HCT116 (cell line): ENCODE results near the gene SORCS2. TPM values are rescaled to one million over a fixed set of nuclear protein-coding genes. Genes with fewer than 3 reads are reported as not detected.

Experiments
- ATAC-seq: fragments of 200-7000 bp; cut with Tn5 transposase; 2 replicates; pipeline ENCODE4 v1.9.1; 2020; ENCODE audit warnings: mild to moderate bottlenecking, moderate library complexity
- BruUV-seq: library from RNA; stranded (reverse); fragments of 400-500 nt; replicated peaks from 2 replicates; lab custom pipeline; 2021; lab: Mats Ljungman, UMichigan
- CTCF ChIA-PET: fragments of 300-600 bp; sonication (Branson Sonifier 250); formaldehyde crosslinking; loops from one replicate; lab custom pipeline; 2021; ENCODE audit warnings: antibody characterized with exemption; lab: Charles Lee
- POLR2A ChIA-PET: fragments of 300-600, 350-600 bp; sonication (Branson Sonifier 250); formaldehyde crosslinking; loops from one replicate; lab custom pipeline; 2021; ENCODE audit warnings: antibody characterized with exemption; lab: Charles Lee
- RAD21 ChIA-PET, 2 experiments: fragments of 300-600 bp; sonication (Branson Sonifier 250); formaldehyde crosslinking; loops; one replicate each; lab custom pipeline; 2023; ENCODE audit warnings: low total read pairs in 2 of 2; ENCODE audit not compliant: uncharacterized antibody in 2 of 2, unreplicated experiment in 2 of 2, low non-redundant PET in 1 of 2; lab: Charles Lee
- DNase-seq: peaks from one replicate; pipeline ENCODE4 v3.0.0-alpha.2; 2010; ENCODE audit warnings: low read depth, low spot score
- H2AFZ ChIP-seq: fragments of 200-600 bp; shearing (Covaris generic), sonication (generic); 2 replicates; pipeline ENCODE4 v1.6.1; 2017; ENCODE audit warnings: low read depth, mixed run types, mixed read lengths, antibody characterized with exemption, low read length; ENCODE audit not compliant: poor library complexity, severe bottlenecking
- H3K27ac ChIP-seq: 2 replicates; pipeline ENCODE4 v1.5.1; 2012; ENCODE audit warnings: low read depth, low read length
- H3K27me3 ChIP-seq: fragments of 200-600 bp; sonication (generic); 2 replicates; pipeline ENCODE4 v1.6.1; 2016; ENCODE audit warnings: mixed run types, low read length, mixed read lengths; ENCODE audit not compliant: insufficient read depth
- H3K36me3 ChIP-seq, 2 experiments: fragments of 200-500 bp in 1 of 2; fragments of 200-600 bp in 1 of 2; sonication (Bioruptor generic) in 1 of 2; sonication (generic) in 1 of 2; 2 replicates each; pipeline versions ENCODE4 v1.5.1 to v1.6.1; 2014 to 2016; ENCODE audit warnings: low read length in 2 of 2, inconsistent platforms in 1 of 2, mixed read lengths in 1 of 2, mixed run types in 1 of 2; ENCODE audit not compliant: insufficient read depth in 2 of 2, control insufficient read depth in 1 of 2
- H3K4me1 ChIP-seq, 2 experiments: fragments of 200-600 bp in 1 of 2; sonication (generic) in 1 of 2; 2 replicates each; pipeline versions ENCODE4 v1.5.1 to v1.6.1; 2012 to 2017; ENCODE audit warnings: low read length in 2 of 2, inconsistent platforms in 1 of 2, mild to moderate bottlenecking in 1 of 2, mixed read lengths in 1 of 2, mixed run types in 1 of 2, moderate library complexity in 1 of 2; ENCODE audit not compliant: insufficient read depth in 2 of 2, control insufficient read depth in 1 of 2
- H3K4me2 ChIP-seq: fragments of 200-600 bp; sonication (generic); 2 replicates; pipeline ENCODE4 v1.6.1; 2017; ENCODE audit warnings: mixed run types, low read length, mixed read lengths
- H3K4me3 ChIP-seq, 2 experiments: fragments of 200-600 bp in 1 of 2; sonication (generic) in 1 of 2; replicated peaks in 1 of 2; 2 replicates each; pipeline ENCODE4 v1.5.1; 2011 to 2016; ENCODE audit warnings: low read length in 2 of 2, control low read depth in 1 of 2, low read depth in 1 of 2, mild to moderate bottlenecking in 1 of 2, mixed read lengths in 1 of 2, mixed run types in 1 of 2
- H3K79me2 ChIP-seq: fragments of 200-600 bp; sonication (generic); 2 replicates; pipeline ENCODE4 v1.6.1; 2017; ENCODE audit warnings: mild to moderate bottlenecking, mixed run types, low read length, moderate library complexity, mixed read lengths; ENCODE audit not compliant: insufficient read depth
- H3K9ac ChIP-seq: fragments of 200-600 bp; sonication (generic); 2 replicates; pipeline ENCODE4 v1.6.1; 2016; ENCODE audit warnings: low read length, mixed read lengths
- H3K9me2 ChIP-seq: fragments of 200-600 bp; sonication (generic), shearing (Covaris generic); 2 replicates; pipeline ENCODE4 v1.6.1; 2017; ENCODE audit warnings: mixed run types, mild to moderate bottlenecking, moderate library complexity; ENCODE audit not compliant: insufficient read depth
- H3K9me3 ChIP-seq, 2 experiments: fragments of 200-500 bp in 1 of 2; fragments of 200-600 bp in 1 of 2; sonication (Bioruptor generic) in 1 of 2; sonication (generic) in 1 of 2; 2 replicates each; pipeline ENCODE4 v1.6.1; 2014 to 2017; ENCODE audit warnings: low read length in 2 of 2, mixed read lengths in 2 of 2, inconsistent platforms in 1 of 2, low read depth in 1 of 2, mild to moderate bottlenecking in 1 of 2, mixed run types in 1 of 2, moderate library complexity in 1 of 2; ENCODE audit not compliant: control insufficient read depth in 1 of 2, insufficient read depth in 1 of 2
- H4K20me1 ChIP-seq: fragments of 200-600 bp; sonication (generic), shearing (Covaris generic); 2 replicates; pipeline ENCODE4 v1.6.1; 2017; ENCODE audit warnings: mixed run types, mild to moderate bottlenecking, moderate library complexity; ENCODE audit not compliant: insufficient read depth
- EGR1 ChIP-seq: IDR thresholded peaks from 2 replicates; pipeline ENCODE4 v1.6.1; 2012; ENCODE audit warnings: low read depth
- SIN3A ChIP-seq: IDR thresholded peaks from 2 replicates; pipeline ENCODE4 v1.6.1; 2012; ENCODE audit warnings: low read depth
- TCF7L2 ChIP-seq: IDR thresholded peaks from 2 replicates; pipeline ENCODE4 v1.7.0; 2011; ENCODE audit warnings: borderline replicate concordance, inconsistent platforms; ENCODE audit not compliant: insufficient read depth, insufficient read length; ENCODE audit errors: extremely low read depth
- ZFX ChIP-seq: fragments of 450-650 bp; IDR thresholded peaks from 2 replicates; pipeline ENCODE4 v1.6.1; 2017
- intact Hi-C: fragments of 100-400 bp; cut with micrococcal nuclease; formaldehyde crosslinking; loops from 2 replicates; pipeline ENCODE4 v1.10.0; 2022
- total RNA-seq: library from RNA; stranded (reverse); gene quantifications from one replicate; pipeline ENCODE4 v1.2.1, GENCODE V29; 2021; ENCODE audit not compliant: unreplicated experiment
- TF ChIP-seq, protein P1 (sequence below): IDR thresholded peaks from 2 replicates; pipeline ENCODE4 v1.6.1; 2012
- TF ChIP-seq, protein P2 (sequence below): IDR thresholded peaks from 2 replicates; pipeline ENCODE4 v1.6.1; 2012; ENCODE audit warnings: low read depth
- TF ChIP-seq, protein P3 (sequence below): IDR thresholded peaks from 2 replicates; pipeline ENCODE4 v1.6.1; 2011; ENCODE audit warnings: mild to moderate bottlenecking, low read length, moderate library complexity; ENCODE audit not compliant: insufficient replicate concordance; ENCODE audit errors: extremely low read depth

The SORCS2 gene
- total RNA-seq, 1 experiment from 2014 or later: 0.37 TPM

DNA sequence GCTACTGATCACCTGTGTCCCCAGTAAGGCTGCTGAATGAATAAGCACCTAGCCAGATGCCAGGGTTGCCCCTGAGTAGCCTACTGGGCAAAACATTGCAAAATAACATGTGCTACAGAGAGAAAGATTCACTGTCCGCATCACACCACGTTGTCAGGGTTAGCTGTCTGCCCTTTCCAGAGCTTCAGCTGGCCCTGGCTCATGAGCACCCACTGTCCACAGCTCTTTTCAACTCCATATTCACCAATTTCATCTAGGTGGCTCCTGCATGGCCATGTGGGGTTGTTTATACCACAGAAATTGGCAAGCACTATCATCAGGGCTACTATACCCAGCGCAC lies 470.1 kb downstream of the SORCS2 start:
- Histone ChIP-seq H3K9ac (no peak overlapping the region), H3K27ac (no peak overlapping the region), H4K20me1 (no peaks in the 10 kb centered on the region), H3K9me3 (no peaks in the 10 kb centered on the region), H3K4me2 (no peak overlapping the region), H3K79me2 (no peaks in the 10 kb centered on the region), H3K36me3 (no peaks in the 10 kb centered on the region), H3K4me3 (no peak overlapping the region), H3K9me2 (no peaks in the 10 kb centered on the region), H3K27me3 (no peaks in the 10 kb centered on the region), H2AFZ (no peak overlapping the region), H3K4me1 (no peaks in the 10 kb centered on the region)
- ChIA-PET CTCF (no interaction called here), RAD21 (no interaction called here), POLR2A (no interaction called here)
- DNase-seq: no peak
- intact Hi-C loops: no loop called here
- no TSS peak for BruUV-seq
- ATAC-seq: no peak
- TF ChIP-seq ZFX (no peak), SIN3A (no peak), EGR1 (no peak), TCF7L2 (no peak)
- TF ChIP-seq, protein P1, sequence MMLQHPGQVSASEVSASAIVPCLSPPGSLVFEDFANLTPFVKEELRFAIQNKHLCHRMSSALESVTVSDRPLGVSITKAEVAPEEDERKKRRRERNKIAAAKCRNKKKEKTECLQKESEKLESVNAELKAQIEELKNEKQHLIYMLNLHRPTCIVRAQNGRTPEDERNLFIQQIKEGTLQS: no peak
- TF ChIP-seq, protein P2, sequence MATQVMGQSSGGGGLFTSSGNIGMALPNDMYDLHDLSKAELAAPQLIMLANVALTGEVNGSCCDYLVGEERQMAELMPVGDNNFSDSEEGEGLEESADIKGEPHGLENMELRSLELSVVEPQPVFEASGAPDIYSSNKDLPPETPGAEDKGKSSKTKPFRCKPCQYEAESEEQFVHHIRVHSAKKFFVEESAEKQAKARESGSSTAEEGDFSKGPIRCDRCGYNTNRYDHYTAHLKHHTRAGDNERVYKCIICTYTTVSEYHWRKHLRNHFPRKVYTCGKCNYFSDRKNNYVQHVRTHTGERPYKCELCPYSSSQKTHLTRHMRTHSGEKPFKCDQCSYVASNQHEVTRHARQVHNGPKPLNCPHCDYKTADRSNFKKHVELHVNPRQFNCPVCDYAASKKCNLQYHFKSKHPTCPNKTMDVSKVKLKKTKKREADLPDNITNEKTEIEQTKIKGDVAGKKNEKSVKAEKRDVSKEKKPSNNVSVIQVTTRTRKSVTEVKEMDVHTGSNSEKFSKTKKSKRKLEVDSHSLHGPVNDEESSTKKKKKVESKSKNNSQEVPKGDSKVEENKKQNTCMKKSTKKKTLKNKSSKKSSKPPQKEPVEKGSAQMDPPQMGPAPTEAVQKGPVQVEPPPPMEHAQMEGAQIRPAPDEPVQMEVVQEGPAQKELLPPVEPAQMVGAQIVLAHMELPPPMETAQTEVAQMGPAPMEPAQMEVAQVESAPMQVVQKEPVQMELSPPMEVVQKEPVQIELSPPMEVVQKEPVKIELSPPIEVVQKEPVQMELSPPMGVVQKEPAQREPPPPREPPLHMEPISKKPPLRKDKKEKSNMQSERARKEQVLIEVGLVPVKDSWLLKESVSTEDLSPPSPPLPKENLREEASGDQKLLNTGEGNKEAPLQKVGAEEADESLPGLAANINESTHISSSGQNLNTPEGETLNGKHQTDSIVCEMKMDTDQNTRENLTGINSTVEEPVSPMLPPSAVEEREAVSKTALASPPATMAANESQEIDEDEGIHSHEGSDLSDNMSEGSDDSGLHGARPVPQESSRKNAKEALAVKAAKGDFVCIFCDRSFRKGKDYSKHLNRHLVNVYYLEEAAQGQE: no peak
- TF ChIP-seq, protein P3, sequence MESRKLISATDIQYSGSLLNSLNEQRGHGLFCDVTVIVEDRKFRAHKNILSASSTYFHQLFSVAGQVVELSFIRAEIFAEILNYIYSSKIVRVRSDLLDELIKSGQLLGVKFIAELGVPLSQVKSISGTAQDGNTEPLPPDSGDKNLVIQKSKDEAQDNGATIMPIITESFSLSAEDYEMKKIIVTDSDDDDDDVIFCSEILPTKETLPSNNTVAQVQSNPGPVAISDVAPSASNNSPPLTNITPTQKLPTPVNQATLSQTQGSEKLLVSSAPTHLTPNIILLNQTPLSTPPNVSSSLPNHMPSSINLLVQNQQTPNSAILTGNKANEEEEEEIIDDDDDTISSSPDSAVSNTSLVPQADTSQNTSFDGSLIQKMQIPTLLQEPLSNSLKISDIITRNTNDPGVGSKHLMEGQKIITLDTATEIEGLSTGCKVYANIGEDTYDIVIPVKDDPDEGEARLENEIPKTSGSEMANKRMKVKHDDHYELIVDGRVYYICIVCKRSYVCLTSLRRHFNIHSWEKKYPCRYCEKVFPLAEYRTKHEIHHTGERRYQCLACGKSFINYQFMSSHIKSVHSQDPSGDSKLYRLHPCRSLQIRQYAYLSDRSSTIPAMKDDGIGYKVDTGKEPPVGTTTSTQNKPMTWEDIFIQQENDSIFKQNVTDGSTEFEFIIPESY: no peak
